HG03565 (cell line): ENCODE data around the gene MAP1LC3B.

ENCODE experiments used
- ATAC-seq: cut with Tn5 transposase; IDR thresholded peaks from one replicate; pipeline ENCODE4 v1.9.1; 2021; ENCODE audit warnings: mild to moderate bottlenecking, moderate library complexity; ENCODE audit not compliant: unreplicated experiment

MAP1LC3B gene

DNA sequence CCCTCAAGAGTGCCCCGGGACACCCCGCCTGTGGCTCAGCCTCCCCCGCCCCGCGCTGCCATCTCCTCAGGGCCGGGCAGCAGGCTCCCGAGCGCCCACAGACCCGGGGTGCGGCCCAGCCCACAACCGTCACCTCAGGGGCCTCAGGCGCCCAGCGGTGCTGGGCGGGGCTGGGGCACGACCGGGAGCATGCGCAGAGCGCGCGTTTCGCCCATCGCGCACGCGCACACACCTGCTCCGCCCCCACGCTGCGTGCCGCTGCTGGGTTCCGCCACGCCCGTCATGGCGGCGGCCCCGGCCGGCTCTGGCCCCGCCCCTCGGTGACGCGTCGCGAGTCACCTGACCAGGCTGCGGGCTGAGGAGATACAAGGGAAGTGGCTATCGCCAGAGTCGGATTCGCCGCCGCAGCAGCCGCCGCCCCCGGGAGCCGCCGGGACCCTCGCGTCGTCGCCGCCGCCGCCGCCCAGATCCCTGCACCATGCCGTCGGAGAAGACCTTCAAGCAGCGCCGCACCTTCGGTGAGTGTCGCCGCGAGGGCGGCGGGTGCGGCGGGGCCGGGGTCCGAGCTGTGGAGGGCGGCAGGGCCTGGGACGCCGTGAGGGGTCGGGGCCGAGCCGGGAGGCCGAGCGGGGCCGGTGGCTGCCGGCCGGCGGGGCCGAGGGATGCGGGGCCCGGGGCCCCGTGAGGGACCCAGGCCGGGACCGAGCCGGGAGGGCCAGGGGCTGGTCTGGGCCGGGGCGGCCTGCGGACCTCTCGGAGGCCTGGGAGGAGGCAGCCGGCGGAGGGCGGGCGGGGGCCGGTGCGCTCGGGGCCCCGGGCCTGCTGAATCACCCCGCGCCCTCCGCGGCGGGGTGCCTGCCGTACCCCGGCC is at the start of gene MAP1LC3B:
MAP1LC3B (plus strand) TSS at position 387 of the 871 bp plus-strand sequence; CDS start at position 479, 92 bp downstream.
- ATAC-seq, result peak; percentile 46

- ATAC-seq, result no peak
Observed at GRCh38 chr16:87342504-87342903, 49.6 kb upstream of the MAP1LC3B start.

DNA sequence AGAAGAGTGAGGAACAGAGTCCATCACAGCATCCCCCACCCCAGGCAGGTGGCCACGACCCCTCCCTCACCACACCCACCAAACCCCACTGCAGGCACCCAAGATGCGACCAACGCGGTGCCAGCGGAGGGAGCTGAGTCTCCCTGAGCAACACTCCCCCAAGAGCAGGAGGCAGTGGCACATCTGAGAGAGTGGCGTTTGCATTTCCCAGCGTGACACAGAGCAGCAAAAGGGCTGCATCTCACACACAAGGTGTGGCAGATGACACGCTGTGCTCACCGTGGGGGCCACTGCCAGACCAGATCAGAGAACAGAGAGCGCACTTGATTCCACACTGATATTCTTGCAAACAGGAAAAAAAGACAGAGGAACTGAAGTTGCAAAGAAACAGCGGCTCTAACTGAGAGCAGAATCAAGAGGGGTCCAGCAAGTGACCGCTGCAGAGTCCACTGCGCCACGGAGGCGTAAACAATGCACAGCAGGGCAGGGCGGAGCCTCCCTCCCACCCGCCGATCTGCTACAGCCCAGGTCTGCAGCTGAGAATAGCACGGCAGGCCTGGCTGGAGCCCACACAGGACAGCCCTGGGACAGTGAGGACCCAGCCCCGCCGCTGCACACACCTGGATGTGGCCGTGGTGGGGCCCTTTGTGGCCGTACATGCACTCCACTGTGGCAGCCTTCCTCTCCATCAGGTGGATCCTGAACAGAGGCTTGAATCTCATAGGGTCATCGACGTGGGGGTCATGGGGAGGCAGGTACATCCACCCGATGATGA is 49.0 kb upstream of the MAP1LC3B start:
- no peak for ATAC-seq

DNA sequence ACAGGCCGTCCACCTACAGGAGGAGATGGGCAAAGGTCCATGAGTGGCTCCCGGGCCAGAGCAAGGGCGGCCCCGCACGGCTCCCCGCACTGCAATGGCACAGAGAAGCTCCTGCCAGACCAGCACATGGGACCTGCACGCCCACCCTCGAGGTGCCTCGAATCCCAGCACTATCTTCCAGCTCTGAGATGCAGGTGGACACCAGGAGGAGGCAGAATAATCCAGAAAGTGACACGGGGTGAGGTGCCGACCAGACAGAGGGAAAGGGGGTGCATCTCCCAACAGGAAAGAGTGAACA is 48.4 kb upstream of the MAP1LC3B start:
- ATAC-seq, result no peak

DNA sequence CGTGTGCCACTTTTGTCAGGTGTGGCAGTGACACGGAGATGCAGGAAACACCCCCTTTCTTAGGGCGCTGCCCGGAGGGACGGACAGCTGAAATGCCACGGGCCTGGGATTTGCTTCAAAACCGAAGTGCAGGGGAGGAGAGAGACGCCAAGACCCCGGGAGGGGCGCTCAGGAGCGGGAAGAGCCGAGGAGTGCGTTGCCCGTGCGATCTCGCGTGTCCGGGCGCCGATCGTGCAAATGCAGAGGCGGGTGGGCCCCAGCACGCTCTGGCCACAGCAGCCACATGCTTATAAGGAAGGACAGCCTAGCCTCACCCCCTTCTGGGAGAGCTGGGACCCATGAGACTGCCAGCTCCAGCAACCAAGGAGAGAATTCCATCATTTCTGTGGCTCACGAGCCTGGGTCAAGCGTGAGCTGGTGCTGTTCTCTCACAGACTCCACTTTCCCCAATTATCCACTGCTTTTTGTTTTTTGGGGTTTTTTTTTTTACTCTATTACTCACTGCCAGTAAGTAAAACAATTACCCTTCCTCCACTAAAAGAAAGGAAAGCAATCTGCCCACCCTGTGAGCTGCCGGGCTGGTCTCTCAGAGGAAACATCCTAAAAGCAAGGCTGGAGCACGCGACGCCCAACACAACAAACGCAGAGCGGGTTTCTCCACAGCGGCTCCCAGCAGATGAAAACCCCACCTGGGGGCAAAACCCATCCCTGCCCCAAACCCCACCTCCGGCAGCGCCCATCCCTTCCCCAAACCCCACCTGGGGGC is 47.8 kb upstream of the MAP1LC3B start:
- no peak for ATAC-seq

- no peak for ATAC-seq
Observed at GRCh38 chr16:87344931-87345631, 47.1 kb upstream of the MAP1LC3B start.

DNA sequence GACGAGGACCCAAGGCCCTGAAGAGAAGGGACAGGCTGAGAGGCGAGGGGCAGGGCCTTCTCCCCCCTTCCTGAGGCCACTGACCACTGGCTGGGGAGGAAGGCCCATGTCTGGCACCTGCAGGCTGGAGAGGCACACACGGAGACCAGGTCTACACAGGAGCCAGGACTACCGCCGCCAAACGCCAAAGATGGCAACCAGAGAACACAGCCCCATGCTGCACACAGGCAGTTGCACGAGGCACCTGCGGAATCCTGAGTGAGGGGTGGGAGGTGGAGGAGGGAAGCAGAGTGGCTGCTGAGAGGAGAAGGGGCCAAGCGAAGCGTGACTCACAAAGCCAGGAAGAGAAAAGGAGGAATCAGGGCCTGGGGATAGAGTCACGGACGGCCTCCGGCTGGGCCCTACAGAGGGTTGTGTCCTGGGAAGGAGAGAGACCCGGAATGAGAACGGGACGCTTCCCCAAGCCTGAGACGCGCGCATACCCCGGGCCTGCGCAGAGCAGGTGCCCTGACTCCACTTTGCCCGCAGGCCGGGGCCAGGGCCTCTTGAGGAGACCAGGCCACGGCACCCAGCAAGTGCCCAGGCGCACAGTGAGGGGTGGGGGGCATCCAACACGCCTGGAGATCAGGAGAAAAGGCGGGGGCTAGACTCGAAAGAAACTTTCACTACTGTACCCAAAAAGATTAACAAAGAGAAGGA is 46.3 kb upstream of the MAP1LC3B start:
- no peak for ATAC-seq

- no peak for ATAC-seq
Observed at GRCh38 chr16:87346517-87347060, 45.5 kb upstream of the MAP1LC3B start.

DNA sequence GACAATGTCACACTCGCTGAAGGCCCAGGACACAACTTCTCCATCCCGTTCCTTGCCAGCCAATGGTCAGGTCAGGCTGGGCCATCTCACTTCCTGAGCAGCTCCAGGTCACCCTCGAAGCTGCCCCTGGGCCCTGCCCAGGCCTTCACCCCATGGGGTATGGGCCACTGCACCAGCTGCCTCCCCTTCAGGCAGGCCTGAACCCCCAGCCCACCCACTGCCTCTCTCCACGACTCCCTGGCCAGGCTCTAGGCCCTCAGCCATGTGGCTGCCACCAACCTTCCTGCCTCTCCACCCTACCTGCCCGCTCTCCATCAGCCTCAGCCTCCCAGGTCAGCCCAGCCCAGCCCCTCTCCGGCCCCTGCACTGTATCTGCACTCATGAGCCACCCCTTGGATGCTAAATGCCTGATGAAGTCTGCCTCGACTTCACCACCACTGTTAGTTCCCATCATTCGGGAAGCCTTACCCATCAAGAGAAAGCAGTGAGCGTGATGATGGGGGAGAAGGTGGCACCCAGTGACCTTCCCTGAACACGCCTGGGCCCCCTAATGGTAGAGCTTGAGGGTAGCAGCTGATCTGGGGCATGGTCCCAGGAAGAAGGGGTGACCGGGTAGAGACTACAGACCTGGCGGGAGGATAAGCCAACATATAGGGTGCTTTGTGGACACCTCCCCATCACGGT is 44.1 kb upstream of the MAP1LC3B start:
- ATAC-seq, result no peak

DNA sequence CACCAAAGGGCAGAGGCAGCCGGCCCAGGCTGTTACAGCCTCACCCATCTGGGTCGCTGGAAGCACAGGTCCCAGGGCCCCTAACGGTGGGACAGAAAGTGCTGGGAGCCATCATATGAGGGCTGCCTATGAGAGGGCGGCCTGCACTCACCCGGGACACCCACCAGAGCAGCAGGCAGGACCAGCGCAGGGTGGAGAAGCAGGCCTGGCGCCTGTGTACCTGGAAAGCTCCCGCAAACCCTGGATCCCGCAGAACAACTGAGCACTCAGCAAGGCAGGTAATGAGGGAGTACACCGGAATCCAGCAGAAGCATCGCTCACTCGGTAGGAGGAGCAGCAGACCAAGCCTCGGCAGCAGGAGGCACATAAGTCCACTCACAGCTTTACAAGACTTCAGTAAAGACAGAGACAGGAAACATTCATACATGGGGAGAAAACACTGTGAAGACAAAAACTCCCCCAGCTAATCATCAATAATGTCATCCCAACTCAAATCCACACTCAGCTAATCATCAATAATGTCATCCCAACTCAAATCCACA is 43.4 kb upstream of the MAP1LC3B start:
- ATAC-seq, result no peak

DNA sequence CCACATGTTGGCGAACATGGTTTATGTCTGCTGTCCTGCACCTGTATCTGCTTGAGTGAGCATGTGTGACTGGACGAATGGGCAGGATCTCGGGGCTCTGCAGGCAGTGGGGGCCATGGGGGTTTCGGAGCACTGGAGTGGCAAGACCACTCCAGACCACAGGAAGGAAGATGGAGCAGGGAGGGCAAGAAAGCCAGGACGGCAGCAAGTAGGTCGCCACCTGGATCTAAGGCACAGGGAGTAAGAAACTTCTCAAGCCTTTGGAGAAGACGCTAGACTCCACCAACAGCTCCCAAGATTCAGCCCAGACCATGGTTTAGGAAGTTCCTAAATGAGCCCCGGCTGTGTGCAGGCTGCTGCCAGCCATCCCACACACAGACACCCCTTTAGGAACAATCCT is 42.1 kb upstream of the MAP1LC3B start:
- ATAC-seq, result no peak

GRCh38 chr16:87350681-87351319 is 41.3 kb upstream of the MAP1LC3B start:
- no peak for ATAC-seq

GRCh38 chr16:87351320-87351698 is 40.8 kb upstream of the MAP1LC3B start:
- ATAC-seq, result no peak

GRCh38 chr16:87352818-87353217 is 39.3 kb upstream of the MAP1LC3B start:
- no peak for ATAC-seq

GRCh38 chr16:87353613-87354012 is 38.5 kb upstream of the MAP1LC3B start:
- no peak for ATAC-seq

DNA sequence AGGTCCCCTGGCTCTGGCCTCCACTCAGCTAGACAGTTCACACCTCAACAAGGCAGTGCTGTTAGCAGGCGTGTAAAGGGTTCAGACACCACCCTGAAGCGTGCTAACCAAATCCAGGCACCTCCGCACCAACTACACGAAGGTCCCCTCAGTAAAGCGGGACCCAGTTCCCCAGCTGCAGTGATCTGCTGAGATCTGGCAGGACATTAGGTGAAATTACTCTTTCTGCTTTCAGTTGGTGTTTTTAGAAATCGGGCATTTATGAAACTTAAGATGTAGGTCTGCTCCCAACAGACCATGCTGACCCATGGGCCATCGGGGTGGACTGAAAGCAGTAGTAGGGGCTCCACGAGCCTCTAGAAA is 35.7 kb upstream of the MAP1LC3B start:
- ATAC-seq, result no peak

DNA sequence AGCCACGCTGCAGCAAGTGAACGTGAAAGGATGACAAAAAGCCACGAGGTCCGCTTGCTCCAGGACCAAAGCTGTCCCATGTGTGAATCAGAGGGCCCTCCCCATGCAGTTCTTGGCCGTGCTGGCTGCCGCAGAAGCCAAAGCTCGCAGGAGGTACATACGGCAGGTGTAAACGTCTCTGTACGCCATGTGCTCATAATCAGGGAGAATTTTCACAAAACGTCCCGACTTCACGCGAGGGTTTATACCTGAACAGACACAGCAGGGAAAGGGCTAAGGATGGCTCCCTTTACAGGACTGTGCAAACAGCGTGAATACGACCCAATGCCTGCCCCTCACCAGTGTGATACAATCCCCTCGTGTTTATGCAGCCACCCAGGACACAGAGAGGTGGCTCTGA is 33.9 kb upstream of the MAP1LC3B start:
- ATAC-seq, result no peak

GRCh38 chr16:87358696-87359095 is 33.4 kb upstream of the MAP1LC3B start:
- no peak for ATAC-seq

- ATAC-seq, result no peak
Observed at GRCh38 chr16:87359121-87359520, 33.0 kb upstream of the MAP1LC3B start.
